ENCODE measurements around the gene TEKTIP1. TPM values are rescaled to one million over a fixed set of nuclear protein-coding genes. Genes with fewer than 3 reads are reported as not detected.

The TEKTIP1 gene
- total RNA-seq, 1 donor from 2014 or later, result not detected

DNA sequence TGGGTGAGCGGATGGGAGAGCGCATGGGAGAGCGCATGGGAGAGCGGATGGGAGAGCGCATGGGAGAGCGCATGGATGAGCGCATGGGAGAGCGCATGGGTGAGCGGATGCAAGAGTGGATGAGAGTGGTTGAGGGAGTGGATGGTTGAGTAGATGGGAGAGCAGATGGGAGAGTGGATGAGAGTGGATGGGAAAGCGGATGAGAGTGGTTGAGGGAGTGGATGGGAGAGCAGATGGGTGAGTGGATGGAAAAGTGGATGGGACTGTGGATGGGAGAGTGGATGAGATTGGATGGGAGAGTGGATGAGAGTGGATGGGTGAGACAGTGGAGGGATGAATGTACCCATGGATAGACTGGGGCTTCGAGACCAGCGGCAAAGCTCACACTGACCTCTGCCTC, 8.6 kb upstream of the TEKTIP1 start:
- DNase-seq (ENCODE audit: low read depth), result no peak
- H3K4me3 ChIP-seq (ENCODE audit: low read depth, low read length), result no peak overlapping the region
- H3K36me3 ChIP-seq (ENCODE audit: control insufficient read depth, insufficient read depth, low read length), result peaks cover 6% of the 10 kb centered on the region
- TF ChIP-seq, protein P1, sequence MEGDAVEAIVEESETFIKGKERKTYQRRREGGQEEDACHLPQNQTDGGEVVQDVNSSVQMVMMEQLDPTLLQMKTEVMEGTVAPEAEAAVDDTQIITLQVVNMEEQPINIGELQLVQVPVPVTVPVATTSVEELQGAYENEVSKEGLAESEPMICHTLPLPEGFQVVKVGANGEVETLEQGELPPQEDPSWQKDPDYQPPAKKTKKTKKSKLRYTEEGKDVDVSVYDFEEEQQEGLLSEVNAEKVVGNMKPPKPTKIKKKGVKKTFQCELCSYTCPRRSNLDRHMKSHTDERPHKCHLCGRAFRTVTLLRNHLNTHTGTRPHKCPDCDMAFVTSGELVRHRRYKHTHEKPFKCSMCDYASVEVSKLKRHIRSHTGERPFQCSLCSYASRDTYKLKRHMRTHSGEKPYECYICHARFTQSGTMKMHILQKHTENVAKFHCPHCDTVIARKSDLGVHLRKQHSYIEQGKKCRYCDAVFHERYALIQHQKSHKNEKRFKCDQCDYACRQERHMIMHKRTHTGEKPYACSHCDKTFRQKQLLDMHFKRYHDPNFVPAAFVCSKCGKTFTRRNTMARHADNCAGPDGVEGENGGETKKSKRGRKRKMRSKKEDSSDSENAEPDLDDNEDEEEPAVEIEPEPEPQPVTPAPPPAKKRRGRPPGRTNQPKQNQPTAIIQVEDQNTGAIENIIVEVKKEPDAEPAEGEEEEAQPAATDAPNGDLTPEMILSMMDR (IDR thresholded peaks at IDR 0.05; ENCODE audit: insufficient read depth, low read length, poor library complexity, severe bottlenecking), result no peak
- H3K27me3 ChIP-seq (ENCODE audit: control insufficient read depth, insufficient read depth, low read length), result no peaks in the 10 kb centered on the region

DNA sequence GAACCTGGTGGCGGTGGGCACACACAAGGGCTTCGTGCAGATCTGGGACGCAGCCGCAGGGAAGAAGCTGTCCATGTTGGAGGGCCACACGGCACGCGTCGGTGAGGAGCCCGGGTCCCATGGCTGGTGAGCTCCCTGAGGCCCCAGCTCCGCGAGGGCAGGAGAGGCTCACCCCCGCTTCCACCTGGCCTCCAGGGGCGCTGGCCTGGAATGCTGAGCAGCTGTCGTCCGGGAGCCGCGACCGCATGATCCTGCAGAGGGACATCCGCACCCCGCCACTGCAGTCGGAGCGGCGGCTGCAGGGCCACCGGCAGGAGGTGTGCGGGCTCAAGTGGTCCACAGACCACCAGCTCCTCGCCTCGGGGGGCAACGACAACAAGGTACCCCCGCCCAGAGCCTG, 7.3 kb upstream of the TEKTIP1 start:
- peaks cover 6% of the 10 kb centered on the region for H3K36me3 ChIP-seq (ENCODE audit: control insufficient read depth, insufficient read depth, low read length)
- H3K4me3 ChIP-seq (ENCODE audit: low read depth, low read length), result no peak overlapping the region
- TF ChIP-seq, protein P1 (IDR thresholded peaks at IDR 0.05; ENCODE audit: insufficient read depth, low read length, poor library complexity, severe bottlenecking), result no peak
- no peaks in the 10 kb centered on the region for H3K27me3 ChIP-seq (ENCODE audit: control insufficient read depth, insufficient read depth, low read length)
- DNase-seq (ENCODE audit: low read depth), result no peak

DNA sequence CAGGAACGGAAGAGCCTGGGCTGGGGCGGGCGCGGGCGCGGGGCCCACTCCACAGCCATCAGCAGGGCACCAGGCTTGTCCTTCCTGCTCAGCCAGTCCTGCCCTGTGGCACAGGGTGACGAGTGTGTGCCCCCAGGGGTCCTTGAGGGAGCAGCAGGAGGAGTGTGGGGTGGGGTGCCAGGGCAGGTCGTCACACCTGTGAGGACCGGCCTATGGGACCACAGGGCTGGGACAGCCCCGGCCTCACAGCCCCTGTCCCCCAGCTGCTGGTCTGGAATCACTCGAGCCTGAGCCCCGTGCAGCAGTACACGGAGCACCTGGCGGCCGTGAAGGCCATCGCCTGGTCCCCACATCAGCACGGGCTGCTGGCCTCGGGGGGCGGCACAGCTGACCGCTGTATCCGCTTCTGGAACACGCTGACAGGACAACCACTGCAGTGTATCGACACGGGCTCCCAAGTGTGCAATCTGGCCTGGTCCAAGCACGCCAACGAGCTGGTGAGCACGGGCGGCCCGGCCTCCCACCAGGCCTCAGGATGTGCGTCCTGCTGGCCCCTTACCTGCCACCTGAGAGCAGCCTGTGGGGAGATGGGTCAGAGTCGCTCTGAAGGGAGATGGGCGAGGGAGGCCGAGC, 6.7 kb upstream of the TEKTIP1 start:
- H3K36me3 ChIP-seq (ENCODE audit: control insufficient read depth, insufficient read depth, low read length), result peaks cover 6% of the 10 kb centered on the region
- no peaks in the 10 kb centered on the region for H3K27me3 ChIP-seq (ENCODE audit: control insufficient read depth, insufficient read depth, low read length)
- H3K4me3 ChIP-seq (ENCODE audit: low read depth, low read length), result no peak overlapping the region
- no peak for DNase-seq (ENCODE audit: low read depth)
- TF ChIP-seq, protein P1 (IDR thresholded peaks at IDR 0.05; ENCODE audit: insufficient read depth, low read length, poor library complexity, severe bottlenecking), result no peak

DNA sequence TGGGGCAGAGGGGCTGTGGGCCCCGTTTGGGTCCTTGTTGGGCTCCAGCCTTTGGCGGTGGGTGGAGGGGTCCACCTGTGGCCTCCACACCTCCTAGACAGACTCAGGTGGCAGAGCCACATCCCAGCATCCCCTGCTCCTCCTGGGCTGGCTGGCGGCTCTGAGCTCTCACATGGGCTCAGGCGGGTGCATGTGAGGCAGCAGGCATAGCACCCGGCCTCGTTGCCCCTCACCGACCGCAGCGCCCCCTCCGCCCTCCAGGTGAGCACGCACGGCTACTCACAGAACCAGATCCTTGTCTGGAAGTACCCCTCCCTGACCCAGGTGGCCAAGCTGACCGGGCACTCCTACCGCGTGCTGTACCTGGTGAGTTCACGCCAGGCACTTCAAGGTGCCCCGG, 5.9 kb upstream of the TEKTIP1 start:
- no peaks in the 10 kb centered on the region for H3K27me3 ChIP-seq (ENCODE audit: control insufficient read depth, insufficient read depth, low read length)
- no peak for DNase-seq (ENCODE audit: low read depth)
- H3K4me3 ChIP-seq (ENCODE audit: low read depth, low read length), result no peak overlapping the region
- TF ChIP-seq, protein P1 (IDR thresholded peaks at IDR 0.05; ENCODE audit: insufficient read depth, low read length, poor library complexity, severe bottlenecking), result no peak
- peaks cover 5% of the 10 kb centered on the region for H3K36me3 ChIP-seq (ENCODE audit: control insufficient read depth, insufficient read depth, low read length)

DNA sequence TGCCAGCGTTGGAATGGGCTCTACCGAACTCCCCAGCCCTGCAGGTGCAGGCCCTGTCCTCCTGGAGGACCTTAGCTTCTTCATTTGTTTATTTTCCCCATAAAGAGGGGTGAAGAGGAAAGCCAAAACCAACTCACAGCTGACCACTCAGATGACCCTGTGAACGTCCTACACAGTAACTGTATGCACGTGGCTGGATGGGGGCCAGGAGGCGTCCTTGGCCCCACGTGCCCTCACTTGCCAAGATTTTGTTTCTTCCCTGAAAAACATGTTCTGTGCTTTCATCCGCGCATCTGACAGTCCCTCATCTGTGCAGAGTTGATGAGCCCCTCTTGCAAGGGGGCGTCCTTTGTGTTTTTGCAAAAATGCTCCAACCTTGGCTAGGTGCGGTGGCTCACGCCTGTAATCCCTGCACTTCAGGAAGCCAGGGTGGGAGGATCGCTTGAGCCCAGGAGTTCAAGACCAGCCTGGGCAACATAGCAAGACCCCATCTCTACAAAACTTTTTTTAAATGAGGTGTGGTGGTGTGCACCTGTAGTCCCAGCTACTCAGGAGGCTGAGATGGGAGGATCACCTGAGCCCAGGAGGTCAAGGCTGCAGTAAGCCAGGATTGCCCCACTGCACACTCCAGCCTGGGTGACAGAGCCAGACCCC, 5.3 kb upstream of the TEKTIP1 start:
- no peak for DNase-seq (ENCODE audit: low read depth)
- Histone ChIP-seq H3K36me3 (ENCODE audit: control insufficient read depth, insufficient read depth, low read length) (peaks cover 3% of the 10 kb centered on the region), H3K27me3 (ENCODE audit: control insufficient read depth, insufficient read depth, low read length) (no peaks in the 10 kb centered on the region), H3K4me3 (ENCODE audit: low read depth, low read length) (no peak overlapping the region)
- TF ChIP-seq, protein P1 (IDR thresholded peaks at IDR 0.05; ENCODE audit: insufficient read depth, low read length, poor library complexity, severe bottlenecking), result no peak

All from kidney epithelial cell (primary cell).